DMS153 treated with DMSO at 0.1 percent for 48 hours (cell line): ENCODE results near the gene AGAP2.
"Not testable (repeated sequence)": the region's sequence is repeated elsewhere in the genome, so short reads cannot be mapped to it uniquely, and the experiment has no call there.

Source experiments
- DNase-seq: peaks from one replicate; lab custom pipeline; 2025; ENCODE audit not compliant: unreplicated experiment; lab: John Stamatoyannopoulos, UW

The AGAP2 gene

GRCh38 chr12:57724003-57724935, 14.3 kb downstream of the AGAP2 start:
- no peak for DNase-seq

- DNase-seq: no peak
Measured at GRCh38 chr12:57723630-57723962, 14.9 kb downstream of the AGAP2 start.

- DNase-seq: no peak
Measured at GRCh38 chr12:57722716-57723629, 15.6 kb downstream of the AGAP2 start.

- not testable (repeated sequence) for DNase-seq
Measured at GRCh38 chr12:57721846-57722608, 16.5 kb downstream of the AGAP2 start.

- no peak for DNase-seq
Measured at GRCh38 chr12:57720606-57721595, 17.6 kb downstream of the AGAP2 start.

- no peak for DNase-seq
Measured at GRCh38 chr12:57719777-57720605, 18.6 kb downstream of the AGAP2 start.

GRCh38 chr12:57718641-57719528, 19.7 kb downstream of the AGAP2 start:
- DNase-seq: no peak

GRCh38 chr12:57717846-57718640, 20.5 kb downstream of the AGAP2 start:
- no peak for DNase-seq

GRCh38 chr12:57717131-57717530, 21.4 kb downstream of the AGAP2 start:
- no peak for DNase-seq

GRCh38 chr12:57716305-57716704, 22.2 kb downstream of the AGAP2 start:
- no peak for DNase-seq

- DNase-seq: no peak
Measured at GRCh38 chr12:57715786-57716185, 22.8 kb downstream of the AGAP2 start.

GRCh38 chr12:57715036-57715748, 23.4 kb downstream of the AGAP2 start:
- DNase-seq: not testable (repeated sequence)

GRCh38 chr12:57713209-57713608, 25.3 kb downstream of the AGAP2 start:
- DNase-seq: no peak

- no peak for DNase-seq
Measured at GRCh38 chr12:57712701-57713100, 25.8 kb downstream of the AGAP2 start.

- no peak for DNase-seq
Measured at GRCh38 chr12:57708296-57708695, 30.2 kb downstream of the AGAP2 start.

GRCh38 chr12:57707250-57707649, 31.3 kb downstream of the AGAP2 start:
- no peak for DNase-seq

- no peak for DNase-seq
Measured at GRCh38 chr12:57700317-57700716, 38.2 kb downstream of the AGAP2 start.
